Heart right ventricle (tissue), 16 donors: ENCODE measurements around the gene KIF3A. TPM values are rescaled to one million over a fixed set of nuclear protein-coding genes. Genes with fewer than 3 reads are reported as not detected.

Experiments used
- ATAC-seq, 8 donors: fragments of 200-7000 bp; cut with Tn5 transposase; one replicate each; pipeline ENCODE4 v1.9.1; 2020; ENCODE audit warnings: mild to moderate bottlenecking in 8 of 8, moderate library complexity in 8 of 8, moderate number of reproducible peaks in 1 of 8
- DNase-seq, 2 donors: peaks; one replicate each; pipeline ENCODE4 v3.0.0-alpha.2; 2020
- H3K27ac ChIP-seq, 10 donors: fragments of 200-600 bp; sonication (generic) in 2 of 10; one replicate each; pipeline versions ENCODE4 v1.5.0 to v1.8.0; 2020 to 2022; ENCODE audit warnings: mild to moderate bottlenecking in 3 of 10
- H3K27me3 ChIP-seq, 7 donors: fragments of 200-600 bp; one replicate each; pipeline ENCODE4 v1.8.0; 2021 to 2022; ENCODE audit warnings: mild to moderate bottlenecking in 2 of 7
- H3K36me3 ChIP-seq, 9 donors: fragments of 200-600 bp; sonication (generic) in 1 of 9; one replicate each; pipeline versions ENCODE4 v1.5.0 to v1.8.0; 2020 to 2022; ENCODE audit warnings: mild to moderate bottlenecking in 2 of 9
- H3K4me1 ChIP-seq, 9 donors: fragments of 200-600 bp; sonication (generic) in 1 of 9; one replicate each; pipeline versions ENCODE4 v1.5.0 to v1.8.0; 2020 to 2022; ENCODE audit warnings: mild to moderate bottlenecking in 4 of 9
- H3K4me3 ChIP-seq, 10 donors: fragments of 200-600 bp; sonication (generic) in 2 of 10; one replicate each; pipeline versions ENCODE4 v1.5.0 to v1.8.0; 2020 to 2022; ENCODE audit warnings: mild to moderate bottlenecking in 7 of 10, moderate library complexity in 2 of 10
- H3K9me3 ChIP-seq, 11 donors: fragments of 200-600 bp in 10 of 11; sonication (generic) in 2 of 11; one replicate each; pipeline versions ENCODE4 v1.5.0 to v1.8.0; 2013 to 2022; ENCODE audit warnings: mild to moderate bottlenecking in 2 of 11, control low read depth in 1 of 11, moderate library complexity in 1 of 11
- CTCF ChIP-seq, 9 donors: fragments of 200-600 bp; sonication (generic) in 2 of 9; IDR thresholded peaks; one replicate each; pipeline versions ENCODE4 v1.5.0 to v1.8.0; 2021 to 2022; ENCODE audit warnings: antibody characterized with exemption in 9 of 9, mild to moderate bottlenecking in 5 of 9, moderate library complexity in 1 of 9
- WGBS, 2 donors: extraction: QIAGEN DNeasy Blood & Tissue Kit; methylation state at CpG; one replicate each; pipeline ENCODE4 v1.1.7; 2013; ENCODE audit warnings: inconsistent platforms in 1 of 2; 5-methylcytosine and 5-hydroxymethylcytosine counted together
- intact Hi-C, 10 donors: fragments of 100-400 bp; cut with DNase I; formaldehyde crosslinking; loops; one replicate each; pipeline versions ENCODE4 v1.11.1 to v1.14.2; 2022
- polyA plus RNA-seq, 2 donors: library from polyadenylated mRNA; stranded (reverse); fragments of 200-250 nt; gene quantifications; one replicate each; pipeline ENCODE4 v1.2.3, GENCODE V29; 2013
- total RNA-seq, 10 donors: library from RNA; stranded (reverse); fragmentation: NEBNext Ultra II Directional in 3 of 10; extraction: Animal tissue kit (Norgen Biotek cat#: 25700) in 3 of 10; gene quantifications; one replicate each; pipeline versions ENCODE4 v1.2.1 to v1.2.4, GENCODE V29; 2021 to 2023
- donor health status: Arrhythmogenic right ventricular cardiomyopathy.
- donor health status: ischemic (EF 13 %, LVEDD 7.1; RV severe dilation, severe dysfunction).
- donor health status: healthy with polysubstance abuse.
- donor health status: DM: no; HTN: yes; CAD: no.
- donor health status: DM: no; HTN: no; CAD: no.
- donor health status: ischemic (EF 25% LVEDD 6.9; RV normal size, moderate dysfunction).
- donor health status: ischemic (EF 25% LVEDD 5.7; RV mildly dilated, moderate dysfunction).
- donor health status: healthy.
- donor health status: DM: yes; HTN: yes; CAD: no.
- donor health status: Ischemic cardiomyopathy.
- donor health status: ischemic (EF 35%, LVEDD 5.7; RV mildly dilated, moderate dysfunction).
- donor health status: nonischemic (EF 11% LVEDD 7.7; RV severe dilation, severe dysfunction).
- donor health status: DM: yes; HTN: yes; CAD: no.
- donor health status: PGD.
- donor health status: ischemic (EF 29% LVEDD 5.4; RV normal size, mild dysfunction).
- donor health status: nonischemic (EF 23%, LVEDD 6.1; RV moderate dilation, normal function).

KIF3A gene
- total and polyA plus RNA-seq, 12 donors: 2.2 to 18.6 (median 12.5) TPM

GRCh38 chr5:132679717-132680380 is 57.5 kb downstream of the KIF3A start:
- ATAC-seq (no peak), DNase-seq (no peak)
- Histone ChIP-seq H3K27ac (no peak overlapping the region), H3K9me3 (no peaks in the 10 kb centered on the region), H3K27me3 (no peaks in the 10 kb centered on the region), H3K4me1 (peaks cover 0 to 11% (median 0%) of the 10 kb centered on the region in 9 donors), H3K4me3 (no peak overlapping the region), H3K36me3 (no peaks in the 10 kb centered on the region)
- TF ChIP-seq CTCF (IDR thresholded peaks at IDR 0.05): no peak
- intact Hi-C loops: no loop called here
- WGBS, 2 donors: 96 to 97% methylated on average over 15 of the region's 15 CpGs

DNA sequence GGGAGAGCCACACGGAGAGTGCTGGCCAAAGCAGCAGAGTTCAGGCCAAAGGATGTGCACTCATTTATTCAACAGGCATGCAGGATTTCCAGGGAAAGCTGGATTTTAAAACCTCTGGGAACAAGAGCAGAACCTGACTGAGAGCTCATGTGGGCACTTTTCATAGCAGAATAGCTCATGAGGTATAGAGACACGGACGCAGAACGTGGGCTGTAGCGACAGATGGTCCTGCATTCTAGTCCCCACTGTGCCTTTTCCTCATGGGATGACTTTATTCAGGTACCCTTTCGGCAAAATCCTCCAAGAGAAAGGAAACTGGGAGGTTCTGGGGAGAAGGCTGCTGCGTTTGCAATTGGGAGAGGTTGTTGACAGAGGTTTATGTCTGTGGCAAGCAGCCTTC is 58.2 kb downstream of the KIF3A start:
- no peak for TF ChIP-seq CTCF (IDR thresholded peaks at IDR 0.05)
- Histone ChIP-seq H3K27ac (no peak overlapping the region), H3K4me1 (peaks cover 0 to 17% (median 0%) of the 10 kb centered on the region in 9 donors), H3K36me3 (no peaks in the 10 kb centered on the region), H3K9me3 (no peaks in the 10 kb centered on the region), H3K4me3 (no peak overlapping the region), H3K27me3 (no peaks in the 10 kb centered on the region)
- DNase-seq: no peak
- WGBS, 2 donors: 88 to 90% methylated on average over 7 of the region's 7 CpGs
- ATAC-seq: no peak
- intact Hi-C loops: no loop called here

- intact Hi-C loops: no loop called here
- Histone ChIP-seq H3K4me3 (no peak overlapping the region), H3K27me3 (no peaks in the 10 kb centered on the region), H3K9me3 (no peaks in the 10 kb centered on the region), H3K4me1 (peaks cover 0 to 21% (median 0%) of the 10 kb centered on the region in 9 donors), H3K27ac (no peak overlapping the region), H3K36me3 (no peaks in the 10 kb centered on the region)
- ATAC-seq (no peak), DNase-seq (no peak)
- TF ChIP-seq CTCF (IDR thresholded peaks at IDR 0.05): no peak
- 96 to 100% methylated on average over 1 of the region's 1 CpG for WGBS, 2 donors
These were observed 58.6 kb downstream of the KIF3A start for GRCh38 chr5:132678735-132679134.

GRCh38 chr5:132677682-132678400 is 59.5 kb downstream of the KIF3A start:
- DNase-seq: no peak
- Histone ChIP-seq H3K27ac (no peak overlapping the region), H3K9me3 (no peaks in the 10 kb centered on the region), H3K4me3 (no peak overlapping the region), H3K27me3 (no peaks in the 10 kb centered on the region), H3K4me1 (peaks cover 0 to 21% (median 0%) of the 10 kb centered on the region in 9 donors), H3K36me3 (no peaks in the 10 kb centered on the region)
- intact Hi-C loops: no loop called here
- 86 to 90% methylated on average over 15 of the region's 15 CpGs for WGBS, 2 donors
- no peak for TF ChIP-seq CTCF (IDR thresholded peaks at IDR 0.05)
- ATAC-seq: no peak
